Neuronal stem cell (in vitro differentiated cells): ENCODE results near the gene PELO.

Experiments
- DNase-seq: peaks from one replicate; pipeline ENCODE4 v3.0.0-alpha.2; 2013; ENCODE audit warnings: low spot score
- H2AFZ ChIP-seq: one replicate; pipeline ENCODE4 v1.6.1; 2013; ENCODE audit warnings: mild to moderate bottlenecking, low read length, inconsistent platforms
- H2AK5ac ChIP-seq: 2 replicates; pipeline ENCODE4 v1.6.1; 2013; ENCODE audit warnings: low read depth, mild to moderate bottlenecking, inconsistent platforms, low read length, moderate library complexity, mixed read lengths
- H2BK120ac ChIP-seq: 2 replicates; pipeline ENCODE4 v1.6.1; 2013; ENCODE audit warnings: low read depth, mild to moderate bottlenecking, inconsistent platforms, low read length, moderate library complexity, mixed read lengths
- H2BK12ac ChIP-seq: one replicate; pipeline ENCODE4 v1.6.1; 2013; ENCODE audit warnings: low read length, inconsistent platforms
- H2BK15ac ChIP-seq: 2 replicates; pipeline ENCODE4 v1.6.1; 2013; ENCODE audit warnings: mild to moderate bottlenecking, low read length, inconsistent platforms, mixed read lengths
- H2BK5ac ChIP-seq: one replicate; pipeline ENCODE4 v1.6.1; 2013; ENCODE audit warnings: inconsistent platforms, mild to moderate bottlenecking, low read length, moderate library complexity
- H3K14ac ChIP-seq: one replicate; pipeline ENCODE4 v1.6.1; 2013; ENCODE audit warnings: low read length, inconsistent platforms
- H3K18ac ChIP-seq: 2 replicates; pipeline ENCODE4 v1.6.1; 2013; ENCODE audit warnings: low read length, inconsistent platforms
- H3K23ac ChIP-seq: 2 replicates; pipeline ENCODE4 v1.6.1; 2013; ENCODE audit warnings: low read depth, mild to moderate bottlenecking, mixed read lengths, low read length, inconsistent platforms; ENCODE audit not compliant: poor library complexity
- H3K27ac ChIP-seq: replicated peaks from 3 replicates; pipeline ENCODE4 v1.5.1; 2013; ENCODE audit warnings: low read length, inconsistent platforms
- H3K27me3 ChIP-seq, 3 experiments: 2 replicates each; pipeline ENCODE4 v1.6.1; 2013; ENCODE audit warnings: low read length in 3 of 3, mild to moderate bottlenecking in 2 of 3, inconsistent platforms in 1 of 3, low read depth in 1 of 3, mixed read lengths in 1 of 3, moderate library complexity in 1 of 3; ENCODE audit not compliant: control insufficient read depth in 3 of 3, insufficient read depth in 3 of 3
- H3K36me3 ChIP-seq, 2 donors: replicated peaks in 1 of 2; 2 replicates each; pipeline ENCODE4 v1.6.1; 2013; ENCODE audit warnings: low read length in 2 of 2; ENCODE audit not compliant: control insufficient read depth in 2 of 2, insufficient read depth in 2 of 2
- H3K4ac ChIP-seq: 2 replicates; pipeline ENCODE4 v1.6.1; 2013; ENCODE audit warnings: inconsistent platforms, mild to moderate bottlenecking, low read length, moderate library complexity
- H3K4me1 ChIP-seq, 2 donors: 1 replicate in 1 of 2; 2 replicates in 1 of 2; pipeline ENCODE4 v1.6.1; 2013; ENCODE audit warnings: low read length in 2 of 2, low read depth in 1 of 2; ENCODE audit not compliant: control insufficient read depth in 2 of 2, insufficient read depth in 1 of 2
- H3K4me2 ChIP-seq: one replicate; pipeline ENCODE4 v1.6.1; 2013; ENCODE audit warnings: mild to moderate bottlenecking, low read length, inconsistent platforms; ENCODE audit not compliant: insufficient read depth, poor library complexity, severe bottlenecking
- H3K4me3 ChIP-seq, 2 donors: 2 replicates each; pipeline ENCODE4 v1.5.1; 2013; ENCODE audit warnings: low read length in 2 of 2, mild to moderate bottlenecking in 2 of 2, inconsistent platforms in 1 of 2, moderate library complexity in 1 of 2
- H3K79me1 ChIP-seq: one replicate; pipeline ENCODE4 v1.6.1; 2013; ENCODE audit warnings: low read depth, mild to moderate bottlenecking, inconsistent platforms, low read length, moderate library complexity
- H3K9ac ChIP-seq: one replicate; pipeline ENCODE4 v1.6.1; 2013; ENCODE audit warnings: mild to moderate bottlenecking, low read depth, low read length, inconsistent platforms; ENCODE audit not compliant: poor library complexity
- H3K9me3 ChIP-seq, 2 donors: replicated peaks in 1 of 2; 2 replicates each; pipeline versions ENCODE3 to v1.6.1; 2013; ENCODE audit warnings: low read length in 2 of 2, mild to moderate bottlenecking in 2 of 2, inconsistent platforms in 1 of 2, low read depth in 1 of 2, mixed read lengths in 1 of 2, moderate library complexity in 1 of 2; ENCODE audit not compliant: control insufficient read depth in 2 of 2, insufficient read depth in 1 of 2
- H4K8ac ChIP-seq: one replicate; pipeline ENCODE4 v1.6.1; 2013; ENCODE audit warnings: low read depth, mild to moderate bottlenecking, inconsistent platforms, low read length, moderate library complexity
- H4K91ac ChIP-seq: one replicate; pipeline ENCODE4 v1.6.1; 2013; ENCODE audit warnings: low read length, low read depth, mild to moderate bottlenecking, inconsistent platforms; ENCODE audit not compliant: poor library complexity
- WGBS, 2 donors: extraction: QIAGEN DNeasy Blood & Tissue Kit; methylation state at CpG; one replicate each; pipeline ENCODE4 v1.1.7; 2013; ENCODE audit warnings: missing lambda C conversion rate in 2 of 2, mixed read lengths in 1 of 2; ENCODE audit not compliant: insufficient read length in 2 of 2, insufficient replicate concordance in 1 of 2; ENCODE audit errors: extremely low coverage in 2 of 2; 5-methylcytosine and 5-hydroxymethylcytosine counted together

Gene PELO

DNA sequence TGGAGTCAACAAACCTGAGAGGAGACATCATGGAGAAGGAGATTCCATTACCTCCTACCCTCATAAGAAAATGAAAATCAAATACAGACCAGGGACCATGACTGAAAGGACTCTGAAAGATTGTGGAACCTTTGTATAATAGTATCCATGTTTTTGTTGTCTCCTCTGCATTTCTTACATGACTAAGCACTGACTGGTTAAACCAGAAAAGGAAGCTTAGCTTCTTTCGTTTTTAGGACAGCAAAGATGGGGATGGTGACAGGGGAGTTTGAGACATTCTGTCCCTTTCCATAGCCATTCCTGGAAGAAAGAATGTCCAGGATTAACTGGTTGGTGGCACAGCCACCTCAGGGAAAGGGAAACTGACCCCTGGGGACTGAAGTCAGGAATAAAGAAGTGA lies 22.2 kb downstream of the PELO start:
- Histone ChIP-seq H3K14ac (no peak overlapping the region), H3K4me2 (no peak overlapping the region), H2BK120ac (no peak overlapping the region), H3K4me1 (peaks cover 0 to 4% of the 10 kb centered on the region in 2 donors), H3K36me3 (peaks cover 0 to 5% of the 10 kb centered on the region in 2 donors), H4K8ac (no peak overlapping the region), H4K91ac (no peak overlapping the region), H3K27ac (no peak overlapping the region), H3K4ac (no peak overlapping the region), H3K18ac (no peak overlapping the region), H2BK15ac (no peak overlapping the region), H3K27me3 (no peaks in the 10 kb centered on the region), H3K79me1 (no peaks in the 10 kb centered on the region), H2BK12ac (no peak overlapping the region), H2BK5ac (no peak overlapping the region), H3K23ac (no peak overlapping the region), H3K9me3 (no peaks in the 10 kb centered on the region), H2AK5ac (no peak overlapping the region), H3K4me3 (no peak overlapping the region), H3K9ac (no peak overlapping the region), H2AFZ (no peak overlapping the region)
- no CpG with 5 or more reads among the region's 1 CpG for WGBS, 2 donors
- DNase-seq = no peak

DNA sequence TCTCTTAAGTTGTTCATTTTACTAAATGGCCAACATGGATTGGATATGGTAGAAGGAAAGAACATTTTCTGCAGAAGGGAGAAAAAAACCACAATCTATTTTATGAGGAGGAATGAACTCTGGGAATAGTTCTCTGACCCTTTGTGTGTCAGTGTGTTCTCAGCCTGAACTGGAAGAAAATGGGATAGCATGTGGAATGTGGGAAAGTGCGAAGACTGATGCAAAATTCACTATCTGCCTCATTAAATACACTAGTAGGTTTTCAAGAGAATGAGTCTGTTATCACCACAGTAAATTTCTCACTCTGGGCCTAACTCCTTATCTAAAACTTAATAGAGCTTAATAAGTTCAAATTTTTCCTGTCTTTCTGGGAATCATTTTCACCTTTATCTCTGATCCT lies 22.7 kb downstream of the PELO start:
- no peak overlapping the region for H2BK5ac ChIP-seq
- H3K79me1 ChIP-seq = no peaks in the 10 kb centered on the region
- H3K27me3 ChIP-seq = no peaks in the 10 kb centered on the region
- no peak overlapping the region for H4K8ac ChIP-seq
- no CpG with 5 or more reads among the region's 1 CpG for WGBS, 2 donors
- no peak overlapping the region for H3K4me2 ChIP-seq
- no peak overlapping the region for H3K4me3 ChIP-seq
- no peak overlapping the region for H3K23ac ChIP-seq
- no peaks in the 10 kb centered on the region for H3K36me3 ChIP-seq
- no peak overlapping the region for H2BK12ac ChIP-seq
- H3K4ac ChIP-seq = no peak overlapping the region
- H2AK5ac ChIP-seq = no peak overlapping the region
- no peak overlapping the region for H2BK15ac ChIP-seq
- H3K18ac ChIP-seq = no peak overlapping the region
- H2AFZ ChIP-seq = no peak overlapping the region
- H4K91ac ChIP-seq = no peak overlapping the region
- H2BK120ac ChIP-seq = no peak overlapping the region
- peaks cover 0 to 4% of the 10 kb centered on the region in 2 donors for H3K4me1 ChIP-seq
- no peak overlapping the region for H3K27ac ChIP-seq
- H3K9ac ChIP-seq = no peak overlapping the region
- no peak for DNase-seq
- no peaks in the 10 kb centered on the region for H3K9me3 ChIP-seq
- no peak overlapping the region for H3K14ac ChIP-seq

DNA sequence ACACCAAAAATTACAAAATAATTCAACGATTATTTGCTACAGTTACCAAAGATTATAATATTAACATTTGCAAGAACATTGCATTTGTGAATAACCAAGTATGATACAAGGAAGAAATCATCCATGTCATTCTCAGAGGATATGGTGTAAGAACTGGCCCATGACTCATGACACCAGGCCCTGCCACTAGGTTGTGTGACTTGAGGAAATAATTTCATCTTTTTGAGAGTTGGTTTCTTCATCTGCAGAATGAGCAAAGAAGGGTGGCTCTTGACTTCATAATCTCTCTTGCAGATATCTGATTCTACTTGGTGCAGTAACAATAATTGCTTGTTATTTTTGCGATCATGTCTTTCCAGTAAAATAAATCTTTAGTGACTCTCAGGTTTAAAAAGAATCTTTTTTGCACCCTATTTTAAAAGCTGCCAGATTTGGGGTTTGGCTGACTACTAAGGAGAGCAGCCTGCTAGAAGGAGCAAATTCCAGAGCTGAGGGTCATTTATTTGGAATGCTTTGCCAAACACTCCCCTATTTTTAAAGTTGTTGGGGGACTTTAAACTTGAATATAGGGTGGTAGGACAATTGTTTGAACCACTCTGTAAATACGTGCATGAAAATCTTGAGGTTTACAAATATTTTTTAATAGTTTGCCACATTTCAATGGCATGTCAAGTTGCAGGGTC lies 23.5 kb downstream of the PELO start:
- H3K9ac ChIP-seq = no peak overlapping the region
- no CpG with 5 or more reads among the region's 3 CpGs for WGBS, 2 donors
- H3K4me2 ChIP-seq = no peak overlapping the region
- H3K9me3 ChIP-seq = peaks cover 0 to under 1% of the 10 kb centered on the region in 2 donors
- no peak overlapping the region for H2AK5ac ChIP-seq
- H2BK12ac ChIP-seq = no peak overlapping the region
- no peaks in the 10 kb centered on the region for H3K36me3 ChIP-seq
- H2BK120ac ChIP-seq = no peak overlapping the region
- DNase-seq = no peak
- no peaks in the 10 kb centered on the region for H3K27me3 ChIP-seq
- peaks cover 0 to 4% of the 10 kb centered on the region in 2 donors for H3K4me1 ChIP-seq
- H2BK5ac ChIP-seq = no peak overlapping the region
- H3K4me3 ChIP-seq = no peak overlapping the region
- H4K8ac ChIP-seq = no peak overlapping the region
- no peak overlapping the region for H3K4ac ChIP-seq
- no peak overlapping the region for H2AFZ ChIP-seq
- H3K79me1 ChIP-seq = no peaks in the 10 kb centered on the region
- H3K23ac ChIP-seq = no peak overlapping the region
- no peak overlapping the region for H4K91ac ChIP-seq
- H3K14ac ChIP-seq = no peak overlapping the region
- no peak overlapping the region for H2BK15ac ChIP-seq
- H3K18ac ChIP-seq = no peak overlapping the region
- H3K27ac ChIP-seq = no peak overlapping the region

DNA sequence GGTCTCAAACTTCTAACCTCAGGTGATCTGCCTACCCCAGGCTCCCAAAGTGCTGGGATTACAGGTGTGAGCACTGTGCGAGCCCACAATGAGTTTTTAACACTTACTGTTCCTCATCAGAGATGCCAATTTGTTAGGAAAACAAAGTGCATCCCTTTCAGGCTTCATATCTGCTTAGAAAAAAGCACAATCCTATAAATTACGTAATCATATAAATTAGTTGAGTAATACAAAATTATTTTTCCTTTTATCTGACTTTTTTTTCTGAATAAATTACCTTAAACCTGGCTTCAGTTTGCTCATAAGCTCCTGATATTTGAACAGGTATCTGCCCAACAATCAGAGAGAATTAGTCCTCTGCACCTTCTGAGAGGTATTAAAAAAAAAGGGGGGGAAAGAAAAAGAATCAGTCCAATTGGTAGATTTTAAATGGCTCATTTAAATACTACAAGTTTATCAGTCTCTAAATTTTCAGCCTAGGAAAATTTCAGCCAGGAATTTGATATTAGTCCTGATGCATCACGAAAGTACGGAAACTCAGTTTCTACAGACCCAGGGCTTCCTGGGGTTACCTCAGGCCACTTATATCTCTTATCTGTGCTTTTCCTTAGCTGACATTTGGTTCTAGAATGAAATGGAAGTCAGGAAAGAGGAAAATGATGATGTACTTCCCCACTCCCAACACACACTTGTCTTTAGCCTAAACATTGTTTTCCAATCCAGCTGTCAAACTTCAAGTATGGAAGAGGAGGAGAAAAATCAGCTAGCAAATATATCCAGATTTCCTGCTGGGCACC lies 26.8 kb downstream of the PELO start:
- DNase-seq = no peak
- Histone ChIP-seq H4K91ac (no peak overlapping the region), H3K27ac (no peak overlapping the region), H2AK5ac (no peak overlapping the region), H3K36me3 (no peaks in the 10 kb centered on the region), H2BK120ac (no peak overlapping the region), H2BK15ac (no peak overlapping the region), H3K18ac (no peak overlapping the region), H2BK12ac (no peak overlapping the region), H3K4me1 (peaks cover 0 to 4% of the 10 kb centered on the region in 2 donors), H3K23ac (no peak overlapping the region), H3K27me3 (no peaks in the 10 kb centered on the region), H3K9me3 (peaks cover 0 to 4% of the 10 kb centered on the region in 2 donors), H3K4ac (no peak overlapping the region), H2BK5ac (no peak overlapping the region), H3K14ac (no peak overlapping the region), H3K4me3 (no peak overlapping the region), H3K9ac (no peak overlapping the region), H2AFZ (no peak overlapping the region), H4K8ac (no peak overlapping the region), H3K4me2 (no peak overlapping the region), H3K79me1 (no peaks in the 10 kb centered on the region)
- WGBS, 2 donors = no CpG with 5 or more reads among the region's 4 CpGs
